Measurements from ENCODE around the gene MGAT5. TPM values are rescaled to one million over a fixed set of nuclear protein-coding genes. Genes with fewer than 3 reads are reported as not detected.

MGAT5 gene
- total RNA-seq, 1 experiment from 2014 or later: 95.3 TPM

DNA sequence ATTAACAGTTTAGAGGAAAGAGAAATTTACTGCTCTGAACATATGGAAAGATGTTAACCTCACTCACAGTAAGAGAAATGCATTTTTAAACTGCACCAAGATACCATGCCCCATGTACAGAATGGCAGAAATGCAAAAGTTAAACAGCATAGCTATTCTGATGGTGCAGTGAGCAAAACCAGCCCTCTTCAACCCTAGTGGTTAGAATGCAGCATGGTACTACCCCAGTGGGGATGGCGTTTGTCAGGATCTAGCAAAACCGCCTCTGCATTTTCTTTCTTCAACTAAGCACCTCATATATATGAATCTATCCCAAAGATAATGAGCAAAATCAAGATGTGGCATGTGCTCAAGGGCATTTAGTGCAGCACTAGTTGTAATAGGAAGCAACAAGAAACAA, 98.0 kb downstream of the MGAT5 start:
- no peak for DNase-seq
- no peaks in the 10 kb centered on the region for H3K27me3 ChIP-seq

DNA sequence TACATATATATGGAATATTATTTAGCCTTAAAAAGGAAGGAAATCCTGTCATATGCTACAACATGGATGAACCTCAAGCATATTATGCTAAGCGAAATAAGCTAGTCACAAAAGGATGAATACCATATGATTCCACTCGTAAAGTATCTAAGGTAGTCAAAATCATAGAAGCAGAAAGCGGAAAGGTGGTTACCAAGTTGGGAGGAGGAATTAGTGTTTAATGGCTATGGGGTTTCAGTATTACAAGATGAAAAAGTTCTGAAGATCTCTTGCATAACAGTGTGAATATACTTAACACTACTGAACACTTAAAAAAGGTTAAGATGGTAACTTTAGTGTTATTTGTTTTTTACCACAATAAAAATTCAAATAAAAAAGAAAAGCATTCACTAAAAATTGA, 99.0 kb downstream of the MGAT5 start:
- DNase-seq: no peak
- no peaks in the 10 kb centered on the region for H3K27me3 ChIP-seq
- H3K27ac ChIP-seq: no peak overlapping the region
- H3K36me3 ChIP-seq: peaks cover 24% of the 10 kb centered on the region
- no peak overlapping the region for H3K4me3 ChIP-seq
- no peaks in the 10 kb centered on the region for H3K9me3 ChIP-seq (replicated peaks)
- no peaks in the 10 kb centered on the region for H3K4me1 ChIP-seq

More for the DNA sequence above, 98.0 kb downstream of the MGAT5 start:
- no peak overlapping the region for H3K4me3 ChIP-seq
- peaks cover 16% of the 10 kb centered on the region for H3K36me3 ChIP-seq
- no peaks in the 10 kb centered on the region for H3K9me3 ChIP-seq (replicated peaks)
- H3K4me1 ChIP-seq: no peaks in the 10 kb centered on the region
- H3K27ac ChIP-seq: no peak overlapping the region

DNA sequence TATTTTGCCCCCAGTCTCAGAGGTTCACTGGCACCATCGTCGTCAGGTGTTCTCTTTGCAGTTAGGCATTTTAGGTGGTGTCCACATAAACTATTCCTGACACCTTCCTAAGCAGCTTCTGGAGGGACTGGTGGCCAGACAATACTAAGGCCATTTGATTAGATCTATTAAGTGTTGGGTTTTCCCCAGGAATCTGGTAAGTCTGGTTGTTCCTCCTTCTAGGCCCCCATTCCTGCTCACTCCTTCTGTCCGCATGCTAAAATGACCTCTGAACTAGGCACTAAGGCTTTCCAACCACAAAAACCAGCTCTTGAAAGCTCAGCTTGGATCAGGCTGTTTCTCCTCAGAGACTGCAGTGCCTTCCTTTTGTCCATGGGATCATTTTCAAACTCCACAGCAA, 100.7 kb downstream of the MGAT5 start:
- Histone ChIP-seq H3K4me1 (peaks cover 12% of the 10 kb centered on the region), H3K27me3 (no peaks in the 10 kb centered on the region), H3K9me3 (replicated peaks) (no peaks in the 10 kb centered on the region), H3K36me3 (peaks cover 30% of the 10 kb centered on the region), H3K4me3 (no peak overlapping the region), H3K27ac (no peak overlapping the region)
- DNase-seq: no peak

DNA sequence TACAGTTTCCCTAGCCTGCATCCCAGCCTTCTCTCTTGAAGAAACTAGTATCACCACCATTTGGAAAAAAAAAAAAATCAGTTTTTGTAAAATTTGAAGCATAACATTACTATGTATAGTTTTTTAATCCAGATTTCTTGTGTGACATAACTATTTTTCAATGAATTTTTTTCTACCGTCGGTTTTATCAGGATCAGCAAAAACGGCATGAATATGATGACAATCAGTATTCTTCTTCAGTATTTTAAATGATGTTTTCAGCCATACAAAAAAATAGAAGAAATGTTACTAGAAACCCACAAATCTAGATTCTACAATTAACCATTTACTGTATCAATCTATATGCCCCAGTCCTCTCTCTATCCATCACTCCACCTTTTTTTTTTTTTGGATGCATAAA, 103.9 kb downstream of the MGAT5 start:
- Histone ChIP-seq H3K36me3 (peaks cover 29% of the 10 kb centered on the region), H3K4me1 (peaks cover 15% of the 10 kb centered on the region), H3K27ac (no peak overlapping the region), H3K9me3 (replicated peaks) (no peaks in the 10 kb centered on the region), H3K27me3 (no peaks in the 10 kb centered on the region), H3K4me3 (no peak overlapping the region)
- no peak for DNase-seq

DNA sequence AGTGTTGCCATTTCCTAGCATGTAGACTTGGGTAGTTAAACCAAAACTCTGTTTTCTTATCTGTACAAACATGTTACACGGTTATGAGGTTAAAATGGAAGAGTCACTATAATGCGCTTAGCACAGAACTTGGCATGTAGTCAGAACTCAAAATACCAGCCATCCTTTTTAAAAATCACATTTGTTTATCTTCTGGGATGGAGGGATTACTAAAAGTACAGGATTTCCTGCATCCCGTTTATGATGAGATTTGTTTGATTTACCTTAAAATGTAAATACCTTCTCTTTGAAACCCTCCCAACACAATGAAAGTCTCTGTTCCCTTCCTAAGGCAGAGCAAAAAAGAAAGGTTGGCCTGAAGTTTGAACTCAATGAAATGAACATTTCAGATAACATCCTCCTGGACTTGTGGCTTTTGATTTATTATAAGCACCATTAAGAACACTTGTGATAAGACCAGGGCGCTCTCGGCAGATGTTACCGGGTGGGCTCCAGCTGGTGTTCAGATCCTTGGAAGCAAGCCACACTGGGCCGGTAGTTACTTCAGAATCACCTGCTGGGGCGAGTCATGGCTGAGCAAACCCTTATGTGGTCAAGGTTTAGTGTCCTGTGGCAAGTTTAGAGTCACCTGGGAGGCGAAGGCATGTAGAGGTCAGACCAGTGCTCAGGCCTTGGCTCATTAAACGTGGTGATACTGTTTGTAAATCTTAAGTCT, 105.7 kb downstream of the MGAT5 start:
- H3K27me3 ChIP-seq: no peaks in the 10 kb centered on the region
- H3K4me3 ChIP-seq: no peak overlapping the region
- peak; percentile 49 to 64 for DNase-seq
- H3K9me3 ChIP-seq (replicated peaks): no peaks in the 10 kb centered on the region
- H3K36me3 ChIP-seq: peaks cover 37% of the 10 kb centered on the region
- H3K4me1 ChIP-seq: peaks cover 15% of the 10 kb centered on the region
- H3K27ac ChIP-seq: no peak overlapping the region

DNA sequence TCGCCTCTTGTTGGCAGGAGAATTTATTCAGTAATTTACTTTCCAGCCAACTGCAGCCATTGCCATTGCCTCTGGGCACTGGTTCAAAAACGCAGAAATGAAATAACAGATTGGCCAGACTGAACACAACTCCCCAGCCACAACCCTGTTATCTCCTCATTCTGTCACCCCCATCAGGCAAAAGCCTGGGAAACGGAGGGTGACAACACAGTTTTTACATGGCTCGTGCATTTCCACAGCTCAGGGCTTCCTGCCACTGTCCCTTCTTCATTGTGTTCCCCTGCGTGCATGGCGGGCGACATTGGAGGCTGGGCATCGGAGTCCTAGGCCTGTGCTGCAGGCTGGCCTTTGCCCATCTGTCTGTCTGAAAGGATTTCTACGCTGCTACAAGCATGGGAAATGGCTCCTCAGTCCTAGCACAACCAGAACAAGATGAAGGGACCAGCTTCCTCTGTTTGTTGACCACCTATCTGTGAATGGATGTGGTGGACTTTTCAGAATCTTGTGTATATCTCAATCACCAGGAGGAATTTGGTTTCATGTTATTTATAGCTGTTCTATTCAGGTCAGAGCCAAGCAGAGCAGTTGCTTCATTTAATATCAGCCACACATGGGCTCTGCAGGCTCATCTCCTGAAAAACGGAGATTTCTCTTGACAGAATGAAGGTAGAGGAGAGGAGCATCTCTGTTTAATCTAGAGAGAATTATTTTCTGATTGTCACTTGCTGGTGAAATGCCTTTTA, 107.0 kb downstream of the MGAT5 start:
- Histone ChIP-seq H3K4me1 (peaks cover 15% of the 10 kb centered on the region), H3K4me3 (no peak overlapping the region), H3K9me3 (replicated peaks) (no peaks in the 10 kb centered on the region), H3K36me3 (peaks cover 37% of the 10 kb centered on the region), H3K27ac (no peak overlapping the region), H3K27me3 (no peaks in the 10 kb centered on the region)
- DNase-seq: no peak

DNA sequence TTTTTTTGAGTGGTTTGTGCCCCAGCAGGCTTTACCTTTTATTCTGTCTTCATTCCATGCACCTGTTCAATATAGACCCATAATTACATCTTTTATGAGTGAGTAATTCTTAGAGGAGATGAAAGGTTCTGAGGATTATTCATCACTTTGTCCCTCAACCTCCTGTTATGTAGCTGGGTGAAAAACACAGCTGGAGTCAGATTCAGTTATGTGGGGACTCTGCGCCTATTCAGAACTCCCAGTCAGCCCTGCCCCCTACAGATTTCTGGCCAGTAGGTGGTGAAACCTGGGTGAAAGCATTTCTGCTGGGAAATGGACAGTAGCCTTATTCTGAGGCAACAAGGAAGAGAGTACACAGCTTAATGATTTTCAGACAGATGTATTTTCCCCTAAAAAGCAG, 107.8 kb downstream of the MGAT5 start:
- Histone ChIP-seq H3K4me3 (no peak overlapping the region), H3K27me3 (no peaks in the 10 kb centered on the region), H3K4me1 (peaks cover 18% of the 10 kb centered on the region), H3K36me3 (peaks cover 38% of the 10 kb centered on the region), H3K9me3 (replicated peaks) (no peaks in the 10 kb centered on the region), H3K27ac (no peak overlapping the region)
- no peak for DNase-seq

DNA sequence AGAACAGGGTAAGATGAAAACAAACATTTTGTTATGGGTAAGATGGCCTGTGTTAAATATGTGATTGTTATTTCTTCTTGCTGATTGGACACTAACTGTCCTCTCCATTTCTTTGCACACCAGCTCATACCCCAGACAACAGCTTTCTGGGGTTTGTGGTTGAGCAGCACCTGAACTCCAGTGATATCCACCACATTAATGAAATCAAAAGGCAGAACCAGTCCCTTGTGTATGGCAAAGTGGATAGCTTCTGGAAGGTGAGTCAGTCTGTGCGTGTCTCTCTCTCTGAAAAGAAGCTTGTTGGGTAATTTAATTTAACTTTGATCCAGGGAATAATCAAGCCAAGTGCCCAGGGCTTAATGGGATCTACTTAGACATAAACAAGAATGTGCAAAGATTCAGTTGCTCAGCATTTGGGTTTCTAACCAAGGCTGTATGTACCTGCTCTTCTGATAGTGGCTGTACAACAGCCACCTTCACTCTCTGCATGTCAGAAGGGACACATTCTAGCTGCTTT, 108.3 kb downstream of the MGAT5 start:
- Histone ChIP-seq H3K27ac (no peak overlapping the region), H3K9me3 (replicated peaks) (no peaks in the 10 kb centered on the region), H3K4me3 (no peak overlapping the region), H3K27me3 (no peaks in the 10 kb centered on the region), H3K4me1 (peaks cover 23% of the 10 kb centered on the region), H3K36me3 (peaks cover 35% of the 10 kb centered on the region)
- DNase-seq: no peak

DNA sequence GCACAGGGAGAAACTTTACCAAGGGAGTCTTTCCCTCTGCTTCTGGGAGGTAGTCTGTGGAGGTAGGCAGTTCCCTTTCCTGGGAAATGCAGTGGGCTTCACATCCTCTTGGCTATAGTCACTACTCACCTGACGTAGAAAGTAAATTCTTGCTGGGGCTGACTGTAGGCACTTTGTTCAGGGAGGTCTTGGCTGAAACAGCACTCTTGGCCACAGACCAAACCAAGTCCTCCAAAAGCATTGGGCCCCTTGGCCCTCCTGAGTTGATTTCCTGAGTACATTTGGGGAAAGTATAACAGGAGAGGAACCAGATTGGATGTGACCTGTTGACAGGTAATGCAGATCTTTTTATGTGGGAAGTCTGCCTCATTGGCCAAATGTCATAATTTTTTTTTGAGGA, 108.9 kb downstream of the MGAT5 start:
- DNase-seq: no peak
- Histone ChIP-seq H3K9me3 (replicated peaks) (no peaks in the 10 kb centered on the region), H3K4me1 (peaks cover 29% of the 10 kb centered on the region), H3K27me3 (no peaks in the 10 kb centered on the region), H3K27ac (no peak overlapping the region), H3K4me3 (no peak overlapping the region), H3K36me3 (peaks cover 31% of the 10 kb centered on the region)

DNA sequence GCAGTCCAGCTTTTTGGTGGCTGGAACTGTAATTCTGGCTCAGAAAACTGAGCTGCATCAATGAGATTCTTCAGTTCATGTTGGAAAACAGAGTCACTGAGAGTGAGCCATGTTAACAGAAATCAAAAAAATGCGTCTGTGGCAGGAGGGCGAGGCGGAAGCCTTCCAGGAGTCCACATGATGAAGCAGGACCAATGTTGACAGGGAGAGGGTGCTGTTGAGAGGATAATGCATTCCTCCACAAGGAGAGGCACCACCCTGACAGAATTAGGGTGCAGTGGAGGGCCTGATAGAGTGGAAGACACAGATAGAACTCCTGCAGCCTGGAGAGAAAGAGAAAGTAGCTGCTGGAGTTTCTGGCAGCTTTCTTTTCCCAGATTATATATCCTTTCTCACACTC, 111.5 kb downstream of the MGAT5 start:
- DNase-seq: no peak
- no peak overlapping the region for H3K4me3 ChIP-seq
- peaks cover 28% of the 10 kb centered on the region for H3K36me3 ChIP-seq
- peaks cover 24% of the 10 kb centered on the region for H3K4me1 ChIP-seq
- no peak overlapping the region for H3K27ac ChIP-seq
- H3K9me3 ChIP-seq (replicated peaks): no peaks in the 10 kb centered on the region
- no peaks in the 10 kb centered on the region for H3K27me3 ChIP-seq

DNA sequence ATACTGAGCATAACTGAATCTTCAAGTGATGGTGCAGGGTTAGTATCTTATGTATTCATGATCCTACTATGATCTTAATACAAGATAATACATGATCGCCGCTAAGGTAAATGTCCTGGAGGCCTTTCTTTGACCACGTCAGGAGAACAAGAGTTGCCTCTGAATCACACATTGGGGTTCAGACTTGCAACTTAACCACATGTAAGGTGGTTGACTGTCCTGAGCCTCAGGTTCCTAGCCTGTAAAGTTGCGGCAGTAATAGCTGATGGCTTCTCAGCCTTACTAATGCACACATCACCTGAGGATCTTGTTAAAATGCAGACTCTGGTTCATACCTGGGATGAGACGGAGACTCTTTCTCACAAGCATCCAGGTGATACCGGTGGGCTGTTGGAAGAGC, 112.5 kb downstream of the MGAT5 start:
- Histone ChIP-seq H3K4me3 (no peak overlapping the region), H3K9me3 (replicated peaks) (no peaks in the 10 kb centered on the region), H3K36me3 (peaks cover 28% of the 10 kb centered on the region), H3K27ac (no peak overlapping the region), H3K4me1 (peaks cover 28% of the 10 kb centered on the region), H3K27me3 (no peaks in the 10 kb centered on the region)
- no peak for DNase-seq

DNA sequence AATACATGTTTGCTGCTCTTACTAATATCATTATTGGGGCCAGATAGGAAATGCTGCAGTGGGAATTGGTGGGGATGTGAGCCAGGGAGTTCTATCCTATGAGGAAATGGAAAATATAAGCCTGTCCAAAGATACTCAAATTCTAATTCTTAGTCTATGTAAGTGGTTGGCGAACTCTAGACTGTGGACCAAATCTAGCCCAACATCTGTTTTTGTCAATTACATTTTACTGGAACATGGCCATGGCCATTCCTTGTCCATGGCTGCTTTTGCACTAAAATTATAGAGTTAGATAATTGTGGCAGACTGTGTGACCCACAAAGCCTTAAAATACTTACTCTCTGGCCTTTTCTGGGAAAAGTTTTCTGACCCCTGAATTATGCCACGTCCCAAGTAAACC, 113.3 kb downstream of the MGAT5 start:
- H3K4me1 ChIP-seq: peaks cover 37% of the 10 kb centered on the region
- H3K36me3 ChIP-seq: peaks cover 24% of the 10 kb centered on the region
- no peaks in the 10 kb centered on the region for H3K27me3 ChIP-seq
- H3K9me3 ChIP-seq (replicated peaks): no peaks in the 10 kb centered on the region
- peak; percentile 27 to 68 for DNase-seq
- no peak overlapping the region for H3K4me3 ChIP-seq
- H3K27ac ChIP-seq: peak overlapping the region; percentile 15; the same call in 1 of the 2 replicates

DNA sequence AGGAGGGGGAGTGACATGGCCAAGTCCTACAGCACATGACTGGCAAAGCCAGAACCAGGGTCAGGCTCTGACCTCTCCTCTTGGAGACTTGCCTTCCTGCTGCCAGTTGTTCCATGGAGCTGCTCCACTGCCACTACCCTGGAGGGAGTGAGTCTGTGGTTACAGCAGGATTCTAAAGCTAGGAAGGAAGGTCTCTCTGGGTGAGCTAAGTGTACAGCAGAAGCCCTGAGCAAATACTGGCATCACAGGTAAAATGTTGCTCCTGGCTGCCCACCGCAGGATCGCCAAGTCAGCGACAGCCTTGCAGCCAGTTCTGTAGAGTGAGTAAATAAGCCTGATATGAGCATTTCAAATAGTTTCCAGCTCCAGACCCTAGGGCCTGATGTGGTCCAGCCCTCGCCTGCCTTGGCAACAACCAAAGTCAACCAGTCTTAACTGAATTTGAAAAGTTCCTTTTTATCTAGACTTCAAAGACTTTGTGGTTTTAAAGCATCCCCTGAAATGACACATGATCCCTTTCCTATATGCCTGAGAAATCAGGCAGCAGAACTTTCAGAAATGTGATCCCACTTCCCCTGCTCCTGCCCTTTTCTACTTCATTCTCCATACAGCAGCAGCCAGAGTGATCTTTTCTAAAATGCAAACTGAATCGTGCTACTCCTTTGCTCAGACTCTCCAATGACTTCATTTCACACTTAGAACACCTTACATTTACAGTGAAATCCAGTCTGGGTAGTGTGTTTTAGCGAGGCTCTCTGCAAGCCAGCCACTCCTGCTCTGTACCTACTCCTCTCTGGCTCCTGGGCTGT, 114.3 kb downstream of the MGAT5 start:
- no peak overlapping the region for H3K4me3 ChIP-seq
- H3K27me3 ChIP-seq: no peaks in the 10 kb centered on the region
- H3K36me3 ChIP-seq: peaks cover 14% of the 10 kb centered on the region
- peak overlapping the region; percentile 15; the same call in 1 of the 2 replicates for H3K27ac ChIP-seq
- peaks cover 45% of the 10 kb centered on the region for H3K4me1 ChIP-seq
- DNase-seq: peak; percentile 31 to 65
- no peaks in the 10 kb centered on the region for H3K9me3 ChIP-seq (replicated peaks)

DNA sequence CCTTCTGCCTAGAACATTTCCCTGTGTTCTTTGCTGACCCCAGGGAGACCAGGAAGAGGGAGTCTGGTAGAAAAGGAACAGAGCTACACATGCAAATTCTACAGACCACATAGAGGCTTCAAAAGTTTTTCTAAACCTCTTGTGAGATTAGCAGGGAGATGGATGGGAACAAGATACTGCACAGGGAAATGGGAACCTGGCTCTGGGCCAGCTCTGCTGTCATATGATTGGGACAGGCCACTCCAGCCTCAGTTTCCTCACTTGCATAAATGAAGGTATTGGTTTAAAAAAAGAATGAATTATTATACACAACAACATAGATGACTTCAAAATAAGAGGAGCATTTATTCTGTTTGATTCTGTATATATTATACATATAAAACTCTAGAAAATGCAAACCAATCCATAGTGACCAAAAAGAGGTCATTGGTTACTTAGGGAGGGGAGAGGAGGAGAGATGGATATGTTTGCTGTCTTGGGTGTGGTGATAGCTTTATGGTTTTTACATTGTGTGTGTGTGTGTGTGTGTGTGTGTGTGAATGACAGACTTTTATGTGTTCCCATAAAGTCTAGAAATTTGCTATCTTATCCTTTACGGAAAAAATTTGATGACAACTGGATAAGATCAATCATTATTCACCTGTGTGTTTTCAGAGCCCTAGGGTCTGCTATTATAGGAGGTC, 115.5 kb downstream of the MGAT5 start:
- no peak for DNase-seq
- peaks cover 13% of the 10 kb centered on the region; the same call in 1 of the 2 replicates for H3K36me3 ChIP-seq
- no peaks in the 10 kb centered on the region for H3K9me3 ChIP-seq (replicated peaks)
- H3K27ac ChIP-seq: no peak overlapping the region
- no peak overlapping the region for H3K4me3 ChIP-seq
- no peaks in the 10 kb centered on the region for H3K27me3 ChIP-seq
- peaks cover 53% of the 10 kb centered on the region for H3K4me1 ChIP-seq
